IMR-90 (cell line): ENCODE data around the gene KRT6A. TPM values are rescaled to one million over a fixed set of nuclear protein-coding genes. Genes with fewer than 3 reads are reported as not detected.

Experiments
- ATAC-seq: fragments of 200-7000 bp; cut with Tn5 transposase; 2 replicates; pipeline ENCODE4 v1.9.1; 2020; ENCODE audit warnings: low read depth, mild to moderate bottlenecking, moderate library complexity
- BruUV-seq: library from RNA; stranded (reverse); fragments of 400-500 nt; replicated peaks from 2 replicates; lab custom pipeline; 2021; lab: Mats Ljungman, UMichigan
- CTCF ChIA-PET: fragments of 300-600 bp; formaldehyde crosslinking; extraction: SDS; loops from one replicate; lab custom pipeline; 2021; ENCODE audit warnings: antibody characterized with exemption; lab: Yijun Ruan, JAX
- POLR2A ChIA-PET: fragments of 300-600 bp; sonication (Branson Sonifier 250); formaldehyde crosslinking; loops from one replicate; lab custom pipeline; 2022; ENCODE audit warnings: antibody characterized with exemption; ENCODE audit not compliant: unreplicated experiment; lab: Charles Lee
- DNase-seq: peaks from one replicate; pipeline ENCODE4 v3.0.0; 2013
- H2AFZ ChIP-seq: replicated peaks from 2 replicates; pipeline ENCODE3; 2013; ENCODE audit warnings: low read length, mild to moderate bottlenecking; ENCODE audit not compliant: poor library complexity
- H2AK5ac ChIP-seq: 2 replicates; pipeline ENCODE4 v1.6.1; 2013; ENCODE audit warnings: low read depth, low read length, inconsistent platforms
- H2AK9ac ChIP-seq: replicated peaks from 2 replicates; pipeline ENCODE3; 2013; ENCODE audit warnings: mild to moderate bottlenecking, low read depth, low read length, moderate library complexity; ENCODE audit not compliant: poor library complexity
- H2BK120ac ChIP-seq: 2 replicates; pipeline ENCODE4 v1.6.1; 2013; ENCODE audit warnings: low read depth, low read length, inconsistent platforms
- H2BK15ac ChIP-seq: 3 replicates; pipeline ENCODE4 v1.6.1; 2013; ENCODE audit warnings: low read depth, low read length, inconsistent platforms
- H2BK20ac ChIP-seq: 2 replicates; pipeline ENCODE4 v1.6.1; 2013; ENCODE audit warnings: low read depth, mild to moderate bottlenecking, inconsistent platforms, low read length, moderate library complexity
- H2BK5ac ChIP-seq: 2 replicates; pipeline ENCODE4 v1.6.1; 2013; ENCODE audit warnings: mild to moderate bottlenecking, low read depth, low read length, inconsistent platforms; ENCODE audit not compliant: poor library complexity, severe bottlenecking
- H3K14ac ChIP-seq: replicated peaks from 2 replicates; pipeline ENCODE4 v1.6.1; 2013; ENCODE audit warnings: low read depth, low read length, inconsistent platforms
- H3K18ac ChIP-seq: 2 replicates; pipeline ENCODE4 v1.6.1; 2013; ENCODE audit warnings: low read depth, low read length, control low read depth
- H3K23ac ChIP-seq: 2 replicates; pipeline ENCODE4 v1.6.1; 2013; ENCODE audit warnings: low read depth, low read length, inconsistent platforms
- H3K27ac ChIP-seq: 2 replicates; pipeline ENCODE4 v1.5.1; 2013; ENCODE audit warnings: mild to moderate bottlenecking, control low read depth, low read length; ENCODE audit not compliant: insufficient read depth
- H3K27me3 ChIP-seq: 2 replicates; pipeline ENCODE4 v1.6.1; 2013; ENCODE audit warnings: low read length; ENCODE audit not compliant: control insufficient read depth, insufficient read depth
- H3K36me3 ChIP-seq: 2 replicates; pipeline ENCODE4 v1.6.1; 2013; ENCODE audit warnings: low read length, mixed read lengths; ENCODE audit not compliant: control insufficient read depth, insufficient read depth
- H3K4ac ChIP-seq: 2 replicates; pipeline ENCODE4 v1.6.1; 2013; ENCODE audit warnings: low read depth, low read length, inconsistent platforms
- H3K4me1 ChIP-seq: 2 replicates; pipeline ENCODE4 v1.6.1; 2013; ENCODE audit warnings: low read length, mixed read lengths; ENCODE audit not compliant: control insufficient read depth, insufficient read depth
- H3K4me2 ChIP-seq: 2 replicates; pipeline ENCODE4 v1.6.1; 2013; ENCODE audit warnings: low read depth, mild to moderate bottlenecking, control low read depth, low read length, moderate library complexity
- H3K4me3 ChIP-seq: 2 replicates; pipeline ENCODE4 v1.5.1; 2013; ENCODE audit warnings: low read depth, mild to moderate bottlenecking, control low read depth, low read length, moderate library complexity; ENCODE audit not compliant: insufficient read depth
- H3K56ac ChIP-seq: 2 replicates; pipeline ENCODE4 v1.6.1; 2013; ENCODE audit warnings: low read length, inconsistent platforms; ENCODE audit not compliant: insufficient read depth; ENCODE audit errors: extremely low read depth
- H3K79me1 ChIP-seq, 2 experiments: 2 replicates each; pipeline ENCODE4 v1.6.1; 2013; ENCODE audit warnings: low read length in 2 of 2, inconsistent platforms in 1 of 2, low read depth in 1 of 2
- H3K9ac ChIP-seq: 2 replicates; pipeline ENCODE4 v1.6.1; 2013; ENCODE audit warnings: low read depth, low read length, control low read depth
- H3K9me1 ChIP-seq: 2 replicates; pipeline ENCODE4 v1.6.1; 2013; ENCODE audit warnings: low read length, inconsistent platforms; ENCODE audit not compliant: insufficient read depth
- H3K9me3 ChIP-seq: 2 replicates; pipeline ENCODE4 v1.6.1; 2013; ENCODE audit warnings: low read length; ENCODE audit not compliant: control insufficient read depth, insufficient read depth
- H4K20me1 ChIP-seq: 2 replicates; pipeline ENCODE4 v1.6.1; 2013; ENCODE audit warnings: low read length, inconsistent platforms; ENCODE audit not compliant: insufficient read depth
- H4K5ac ChIP-seq: 2 replicates; pipeline ENCODE4 v1.6.1; 2013; ENCODE audit warnings: mild to moderate bottlenecking, low read depth, low read length, control low read depth
- H4K8ac ChIP-seq, 2 experiments: 2 replicates each; pipeline ENCODE4 v1.6.1; 2013; ENCODE audit warnings: low read depth in 2 of 2, low read length in 2 of 2, control low read depth in 1 of 2, inconsistent platforms in 1 of 2
- H4K91ac ChIP-seq: 2 replicates; pipeline ENCODE4 v1.6.1; 2013; ENCODE audit warnings: low read depth, low read length, inconsistent platforms; ENCODE audit not compliant: insufficient read depth
- CHD1 ChIP-seq: IDR thresholded peaks from 2 replicates; pipeline ENCODE4 v1.6.1; 2012; ENCODE audit warnings: low read depth, low read length, improper control_type of control experiment
- MXI1 ChIP-seq: IDR thresholded peaks from 2 replicates; pipeline ENCODE4 v1.6.1; 2012; ENCODE audit warnings: low read depth, mild to moderate bottlenecking, low read length, moderate library complexity, borderline replicate concordance
- POLR2A ChIP-seq: IDR thresholded peaks from 2 replicates; pipeline ENCODE4 v1.6.1; 2012; ENCODE audit warnings: mild to moderate bottlenecking, low read depth, low read length
- WGBS, 2 experiments: methylation state at CpG; one replicate each; pipeline versions ENCODE4 v1.1.5 to v1.1.7; 2013; ENCODE audit warnings: missing lambda C conversion rate in 2 of 2; ENCODE audit not compliant: insufficient read length in 1 of 2; ENCODE audit errors: extremely low coverage in 2 of 2; 5-methylcytosine and 5-hydroxymethylcytosine counted together
- dilution Hi-C: fragments of 300-500 bp; cut with HindIII; formaldehyde crosslinking; loops from one replicate; pipeline ENCODE4 v1.14.3; 2018; ENCODE audit warnings: low sequenced_read_pairs; ENCODE audit not compliant: unreplicated experiment
- in situ Hi-C: fragments of 300-500 bp; cut with MboI; formaldehyde crosslinking; loops from 3 replicates; pipeline ENCODE4 v1.14.3; 2019; ENCODE audit warnings: low sequenced_read_pairs, inconsistent platforms, mixed read lengths
- intact Hi-C: fragments of 100-400 bp; cut with micrococcal nuclease; formaldehyde crosslinking; loops from 2 replicates; pipeline ENCODE4 v1.10.0; 2022
- polyA plus RNA-seq, 3 experiments: library from polyadenylated mRNA; depleted of rRNA; stranded (reverse); fragments of >200 nt; gene quantifications; 2 replicates each; pipeline ENCODE4 v1.2.3, GENCODE V29; 2012; ENCODE audit warnings: low replicate concordance in 1 of 3
- total RNA-seq: library from RNA; depleted of rRNA; stranded (reverse); fragments of >200 nt; gene quantifications from 2 replicates; pipeline ENCODE4 v1.2.3, GENCODE V29; 2012
- TF ChIP-seq, protein P1 (sequence below): fragments of 150-350 bp; IDR thresholded peaks from 2 replicates; pipeline ENCODE4 v1.6.1; 2017; ENCODE audit warnings: mild to moderate bottlenecking, antibody characterized with exemption, low read length, low read depth
- TF ChIP-seq, protein P2 (sequence below): conservative IDR thresholded peaks from 2 replicates; pipeline ENCODE4 v1.5.1; 2012; ENCODE audit warnings: mild to moderate bottlenecking, low read depth, low read length, improper control_type of control experiment

KRT6A gene
- total and polyA plus RNA-seq, 2 of the 4 experiments (the other 2 are of a cell fraction) = not detected

DNA sequence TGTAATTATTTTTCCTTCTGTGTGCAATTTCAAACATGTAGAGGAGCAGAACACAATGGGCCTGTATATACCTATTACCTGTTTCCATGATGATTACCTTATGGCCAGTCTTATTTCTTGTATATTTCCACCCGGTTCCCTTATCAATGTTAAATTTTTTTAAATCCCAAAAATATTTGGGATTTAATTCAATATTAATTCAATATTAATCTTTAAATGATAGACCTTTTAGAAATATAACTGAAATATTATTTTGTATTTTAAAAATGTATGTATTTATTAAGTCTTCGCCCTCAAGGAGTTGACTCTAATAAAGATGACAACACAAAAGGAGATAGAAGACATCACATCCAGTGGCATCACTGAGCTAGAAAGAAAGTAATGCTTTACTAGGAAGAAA lies 18.8 kb downstream of the KRT6A start:
- Histone ChIP-seq H3K23ac (no peak overlapping the region), H3K14ac (no peak overlapping the region), H3K56ac (no peak overlapping the region), H3K4ac (no peak overlapping the region), H3K9me1 (no peaks in the 10 kb centered on the region), H3K27ac (no peak overlapping the region), H3K4me2 (no peak overlapping the region), H2BK20ac (no peak overlapping the region), H4K91ac (no peak overlapping the region), H4K8ac (no peak overlapping the region), H2BK120ac (no peak overlapping the region), H3K27me3 (peaks cover 3% of the 10 kb centered on the region), H3K79me1 (no peaks in the 10 kb centered on the region), H4K5ac (no peak overlapping the region), H3K9me3 (no peaks in the 10 kb centered on the region), H3K18ac (no peak overlapping the region), H3K9ac (no peak overlapping the region), H2BK15ac (no peak overlapping the region), H2AK9ac (no peak overlapping the region), H2AFZ (no peak overlapping the region), H3K4me3 (no peak overlapping the region), H3K36me3 (no peaks in the 10 kb centered on the region), H2BK5ac (no peak overlapping the region), H4K20me1 (no peaks in the 10 kb centered on the region), H2AK5ac (no peak overlapping the region), H3K4me1 (no peaks in the 10 kb centered on the region)
- no peak for DNase-seq
- dilution Hi-C loops = no loop called here
- no TSS peak for BruUV-seq
- WGBS, 2 experiments = no CpG with 5 or more reads among the region's 2 CpGs
- POLR2A ChIA-PET = no interaction called here
- no peak for ATAC-seq
- in situ Hi-C loops = no loop called here
- TF ChIP-seq, protein P1, sequence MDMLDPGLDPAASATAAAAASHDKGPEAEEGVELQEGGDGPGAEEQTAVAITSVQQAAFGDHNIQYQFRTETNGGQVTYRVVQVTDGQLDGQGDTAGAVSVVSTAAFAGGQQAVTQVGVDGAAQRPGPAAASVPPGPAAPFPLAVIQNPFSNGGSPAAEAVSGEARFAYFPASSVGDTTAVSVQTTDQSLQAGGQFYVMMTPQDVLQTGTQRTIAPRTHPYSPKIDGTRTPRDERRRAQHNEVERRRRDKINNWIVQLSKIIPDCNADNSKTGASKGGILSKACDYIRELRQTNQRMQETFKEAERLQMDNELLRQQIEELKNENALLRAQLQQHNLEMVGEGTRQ = no peak
- TF ChIP-seq, protein P2, sequence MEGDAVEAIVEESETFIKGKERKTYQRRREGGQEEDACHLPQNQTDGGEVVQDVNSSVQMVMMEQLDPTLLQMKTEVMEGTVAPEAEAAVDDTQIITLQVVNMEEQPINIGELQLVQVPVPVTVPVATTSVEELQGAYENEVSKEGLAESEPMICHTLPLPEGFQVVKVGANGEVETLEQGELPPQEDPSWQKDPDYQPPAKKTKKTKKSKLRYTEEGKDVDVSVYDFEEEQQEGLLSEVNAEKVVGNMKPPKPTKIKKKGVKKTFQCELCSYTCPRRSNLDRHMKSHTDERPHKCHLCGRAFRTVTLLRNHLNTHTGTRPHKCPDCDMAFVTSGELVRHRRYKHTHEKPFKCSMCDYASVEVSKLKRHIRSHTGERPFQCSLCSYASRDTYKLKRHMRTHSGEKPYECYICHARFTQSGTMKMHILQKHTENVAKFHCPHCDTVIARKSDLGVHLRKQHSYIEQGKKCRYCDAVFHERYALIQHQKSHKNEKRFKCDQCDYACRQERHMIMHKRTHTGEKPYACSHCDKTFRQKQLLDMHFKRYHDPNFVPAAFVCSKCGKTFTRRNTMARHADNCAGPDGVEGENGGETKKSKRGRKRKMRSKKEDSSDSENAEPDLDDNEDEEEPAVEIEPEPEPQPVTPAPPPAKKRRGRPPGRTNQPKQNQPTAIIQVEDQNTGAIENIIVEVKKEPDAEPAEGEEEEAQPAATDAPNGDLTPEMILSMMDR = no peak
- TF ChIP-seq POLR2A = no peak
- TF ChIP-seq CHD1 = no peak
- TF ChIP-seq MXI1 = no peak
- intact Hi-C loops = no loop called here
- CTCF ChIA-PET = no interaction called here
